A673 (cell line): ENCODE measurements around the gene ATP8B1. TPM values are rescaled to one million over a fixed set of nuclear protein-coding genes. Genes with fewer than 3 reads are reported as not detected.

ENCODE experiments used
- BruUV-seq: library from RNA; stranded (reverse); fragments of 400-500 nt; replicated peaks from 2 replicates; lab custom pipeline; 2021; lab: Mats Ljungman, UMichigan
- CTCF ChIA-PET: fragments of 300-600 bp; sonication (Branson Sonifier 250); formaldehyde crosslinking; loops from one replicate; lab custom pipeline; 2022; ENCODE audit warnings: antibody characterized with exemption; lab: Charles Lee
- POLR2A ChIA-PET: fragments of 300-600 bp; sonication (Branson Sonifier 250); formaldehyde crosslinking; loops from one replicate; lab custom pipeline; 2022; ENCODE audit warnings: antibody characterized with exemption; ENCODE audit not compliant: low non-redundant PET; lab: Charles Lee
- DNase-seq: peaks from one replicate; pipeline ENCODE4 v3.0.0-alpha.2; 2015; ENCODE audit warnings: low spot score
- H3K27ac ChIP-seq: fragments of 200-600 bp; sonication (generic); 2 replicates; pipeline ENCODE4 v1.5.1; 2016; ENCODE audit warnings: mixed run types, low read depth, mild to moderate bottlenecking, mixed read lengths, antibody characterized with exemption, low read length; ENCODE audit not compliant: poor library complexity, severe bottlenecking
- H3K27me3 ChIP-seq: fragments of 200-600 bp; sonication (generic); replicated peaks from 2 replicates; pipeline ENCODE4 v1.6.1; 2017; ENCODE audit warnings: mixed run types, low read depth, mild to moderate bottlenecking, mixed read lengths, antibody characterized with exemption, low read length; ENCODE audit not compliant: insufficient read depth, poor library complexity
- H3K36me3 ChIP-seq: fragments of 200-600 bp; sonication (generic); 2 replicates; pipeline ENCODE4 v1.6.1; 2016; ENCODE audit warnings: mixed run types, mild to moderate bottlenecking, mixed read lengths, antibody characterized with exemption, low read length; ENCODE audit not compliant: insufficient read depth, poor library complexity, severe bottlenecking
- H3K4me1 ChIP-seq: fragments of 200-600 bp; sonication (generic); 2 replicates; pipeline ENCODE4 v1.6.1; 2017; ENCODE audit warnings: mixed run types, mild to moderate bottlenecking, mixed read lengths, antibody characterized with exemption, low read length; ENCODE audit not compliant: insufficient read depth, poor library complexity, severe bottlenecking
- H3K4me3 ChIP-seq: fragments of 200-600 bp; sonication (generic); 2 replicates; pipeline ENCODE4 v1.5.1; 2016; ENCODE audit warnings: low read depth, mixed run types, mild to moderate bottlenecking, mixed read lengths, low read length; ENCODE audit not compliant: poor library complexity, severe bottlenecking
- H3K9me3 ChIP-seq: fragments of 200-600 bp; sonication (generic); 2 replicates; pipeline ENCODE4 v1.6.1; 2016; ENCODE audit warnings: mixed run types, low read depth, mild to moderate bottlenecking, mixed read lengths, antibody characterized with exemption, low read length; ENCODE audit not compliant: poor library complexity, severe bottlenecking
- CTCF ChIP-seq: fragments of 300-800, 200-600 bp; sonication (generic); conservative IDR thresholded peaks from 2 replicates; pipeline ENCODE4 v1.5.1; 2017; ENCODE audit warnings: low read depth, mild to moderate bottlenecking, antibody characterized with exemption, low read length, moderate library complexity, mixed read lengths
- EZH2 ChIP-seq: fragments of 200-600 bp; sonication (generic); IDR thresholded peaks from 2 replicates; pipeline ENCODE4 v1.6.1; 2017; ENCODE audit warnings: borderline replicate concordance, low read depth, mild to moderate bottlenecking, mixed read lengths, antibody characterized with exemption, low read length; ENCODE audit not compliant: poor library complexity, severe bottlenecking
- intact Hi-C: fragments of 100-400 bp; cut with micrococcal nuclease; formaldehyde crosslinking; loops from one replicate; pipeline ENCODE4 v1.10.0; 2022; ENCODE audit not compliant: unreplicated experiment
- total RNA-seq: library from RNA; stranded (reverse); gene quantifications from 2 replicates; pipeline ENCODE4 v1.2.3, GENCODE V29; 2021

The ATP8B1 gene
- total RNA-seq, 1 experiment from 2014 or later: 35.6 TPM

GRCh38 chr18:57710226-57710625, 92.9 kb downstream of the ATP8B1 start:
- TF ChIP-seq EZH2: no peak
- no peak for TF ChIP-seq CTCF
- CTCF ChIA-PET: interaction anchor here (0.7 kb wide), 1 partner anchor 11 kb away, joined by 4 read pairs; no protein-coding TSS in a partner anchor
- Histone ChIP-seq H3K27me3 (no peaks in the 10 kb centered on the region), H3K4me1 (peaks cover 15% of the 10 kb centered on the region), H3K4me3 (no peak overlapping the region), H3K27ac (peak overlapping the region; percentile 13), H3K36me3 (no peaks in the 10 kb centered on the region), H3K9me3 (peaks cover 3% of the 10 kb centered on the region)
- intact Hi-C loops: no loop called here
- POLR2A ChIA-PET: no interaction called here
- DNase-seq: no peak
- BruUV-seq: no TSS peak

- no peak overlapping the region for H3K27ac ChIP-seq
- H3K36me3 ChIP-seq: peaks cover 2% of the 10 kb centered on the region
- H3K9me3 ChIP-seq: no peaks in the 10 kb centered on the region
- H3K4me1 ChIP-seq: peaks cover 21% of the 10 kb centered on the region
- ChIA-PET CTCF (no interaction called here), POLR2A (no interaction called here)
- no peaks in the 10 kb centered on the region for H3K27me3 ChIP-seq
- DNase-seq: no peak
- no peak for TF ChIP-seq CTCF
- TF ChIP-seq EZH2: no peak
- BruUV-seq: no TSS peak
- no peak overlapping the region for H3K4me3 ChIP-seq
- intact Hi-C loops: no loop called here
Observed at GRCh38 chr18:57709335-57709734, 93.8 kb downstream of the ATP8B1 start.

- Histone ChIP-seq H3K4me3 (no peak overlapping the region), H3K36me3 (peaks cover 3% of the 10 kb centered on the region), H3K27me3 (no peaks in the 10 kb centered on the region), H3K9me3 (no peaks in the 10 kb centered on the region), H3K27ac (no peak overlapping the region), H3K4me1 (peaks cover 21% of the 10 kb centered on the region)
- BruUV-seq: no TSS peak
- intact Hi-C loops: no loop called here
- TF ChIP-seq CTCF (no peak), EZH2 (no peak)
- POLR2A ChIA-PET: no interaction called here
- DNase-seq: no peak
- CTCF ChIA-PET: no interaction called here
Observed at GRCh38 chr18:57708288-57708687, 94.8 kb downstream of the ATP8B1 start.
